ENCODE results near the gene AKR1B15. TPM values are rescaled to one million over a fixed set of nuclear protein-coding genes. Genes with fewer than 3 reads are reported as not detected.

AKR1B15 gene
- total and polyA plus RNA-seq, 9 of the 15 experiments (the other 6 are each of a cell fraction or from before 2014, with no cell fraction given) = not detected

GRCh38 chr7:134593530-134594392 is 44.9 kb downstream of the AKR1B15 start (continued):
- TF ChIP-seq HSF4 (CRISPR knock-in tag; IDR thresholded peaks at IDR 0.05; ENCODE audit: borderline replicate concordance) (no peak), ZNF766 (CRISPR knock-in tag; conservative IDR thresholded peaks at IDR 0.05) (no peak; the same call in 1 of the 2 replicates), MTA2 (IDR thresholded peaks at IDR 0.05; ENCODE audit: low read depth) (peak; percentile 45), SMARCA5 (IDR thresholded peaks at IDR 0.05) (no peak), BRF1 (IDR thresholded peaks at IDR 0.05; ENCODE audit: borderline replicate concordance, extremely low read depth, insufficient read length) (no peak), GABPB2 (CRISPR knock-in tag; conservative IDR thresholded peaks at IDR 0.05) (no peak), CHCHD3 (CRISPR knock-in tag; IDR thresholded peaks at IDR 0.05) (no peak), HMG20A (CRISPR knock-in tag; conservative IDR thresholded peaks at IDR 0.05) (no peak), HMGXB4 (CRISPR knock-in tag; IDR thresholded peaks at IDR 0.05) (no peak), NR2F6 (CRISPR knock-in tag; IDR thresholded peaks at IDR 0.05) (no peak), ZBTB34 (CRISPR knock-in tag; IDR thresholded peaks at IDR 0.05) (no peak), ZNF347 (CRISPR knock-in tag; IDR thresholded peaks at IDR 0.05; ENCODE audit: low read depth) (no peak), CBX5 (IDR thresholded peaks at IDR 0.05; ENCODE audit: borderline replicate concordance, low read depth) (no peak), ZFP36 (IDR thresholded peaks at IDR 0.05; ENCODE audit: low read depth, low read length, partially characterized antibody) (no peak), ZNF124 (CRISPR knock-in tag; IDR thresholded peaks at IDR 0.05) (no peak), TAF1 (IDR thresholded peaks at IDR 0.05; ENCODE audit: control insufficient read depth, extremely low read depth, insufficient read depth, low read length, severe bottlenecking) (no peak), HNRNPK (IDR thresholded peaks at IDR 0.05; ENCODE audit: low read depth, low read length, poor library complexity, severe bottlenecking) (no peak), RHOXF2B (CRISPR knock-in tag; conservative IDR thresholded peaks at IDR 0.05) (no peak), HMGN3 (IDR thresholded peaks at IDR 0.05; ENCODE audit: borderline replicate concordance, extremely low read depth, insufficient read length, low read depth, low read length) (no peak), ZNF212 (CRISPR knock-in tag; IDR thresholded peaks at IDR 0.05) (no peak), GMEB1 (CRISPR knock-in tag; IDR thresholded peaks at IDR 0.05) (no peak), ZNF239 (CRISPR knock-in tag; IDR thresholded peaks at IDR 0.05) (no peak), HIVEP1 (CRISPR knock-in tag; IDR thresholded peaks at IDR 0.05) (no peak)

Data from K562 (cell line).